GM18505 (cell line): ENCODE measurements around the gene JPT1.

Experiments
- ATAC-seq: cut with Tn5 transposase; IDR thresholded peaks from one replicate; pipeline ENCODE4 v1.9.1; 2021; ENCODE audit not compliant: unreplicated experiment
- POLR2A ChIP-seq: IDR thresholded peaks from 4 replicates; pipeline ENCODE4 v1.6.1; 2011; ENCODE audit warnings: borderline replicate concordance; ENCODE audit not compliant: insufficient read depth, insufficient read length; ENCODE audit errors: extremely low read depth

JPT1 gene

DNA sequence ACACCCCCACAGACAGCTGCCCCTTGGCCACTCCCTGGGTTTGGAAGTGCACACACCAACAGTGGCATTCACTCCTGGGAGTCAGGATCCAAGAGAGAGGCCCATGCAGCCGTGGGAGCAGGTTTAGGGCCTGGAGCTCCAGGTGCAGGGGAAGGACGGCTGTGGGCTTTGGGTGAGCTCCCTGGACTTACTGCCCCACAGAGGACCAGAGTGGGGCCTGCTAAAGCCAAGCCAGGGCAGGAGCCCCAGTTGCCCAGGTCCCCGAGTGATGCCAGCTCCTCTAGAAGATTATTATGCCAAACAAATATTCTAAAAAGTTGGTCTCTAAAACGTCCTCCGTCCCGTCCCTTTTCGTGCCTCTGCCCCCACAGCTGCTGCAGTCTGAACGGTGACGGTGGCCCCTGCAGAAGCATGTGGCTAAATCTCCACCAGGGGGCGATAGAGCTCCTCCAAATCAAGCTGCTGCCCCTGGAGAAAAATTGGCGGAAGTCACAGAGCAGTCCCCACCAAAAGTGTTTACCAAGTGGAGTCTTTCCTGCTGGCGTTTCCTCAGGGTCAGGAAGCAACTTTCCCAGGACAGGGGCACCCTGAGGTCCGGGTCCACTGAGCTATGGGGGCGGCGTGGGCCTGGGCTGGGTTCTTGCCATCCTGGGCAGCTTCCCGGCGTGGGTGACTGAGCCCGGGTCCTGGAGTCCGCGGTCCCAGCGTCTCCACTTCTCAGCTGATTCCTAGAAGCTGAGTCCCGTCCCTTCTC is 40.3 kb downstream of the JPT1 start:
- no peak for TF ChIP-seq POLR2A
- no peak for ATAC-seq

DNA sequence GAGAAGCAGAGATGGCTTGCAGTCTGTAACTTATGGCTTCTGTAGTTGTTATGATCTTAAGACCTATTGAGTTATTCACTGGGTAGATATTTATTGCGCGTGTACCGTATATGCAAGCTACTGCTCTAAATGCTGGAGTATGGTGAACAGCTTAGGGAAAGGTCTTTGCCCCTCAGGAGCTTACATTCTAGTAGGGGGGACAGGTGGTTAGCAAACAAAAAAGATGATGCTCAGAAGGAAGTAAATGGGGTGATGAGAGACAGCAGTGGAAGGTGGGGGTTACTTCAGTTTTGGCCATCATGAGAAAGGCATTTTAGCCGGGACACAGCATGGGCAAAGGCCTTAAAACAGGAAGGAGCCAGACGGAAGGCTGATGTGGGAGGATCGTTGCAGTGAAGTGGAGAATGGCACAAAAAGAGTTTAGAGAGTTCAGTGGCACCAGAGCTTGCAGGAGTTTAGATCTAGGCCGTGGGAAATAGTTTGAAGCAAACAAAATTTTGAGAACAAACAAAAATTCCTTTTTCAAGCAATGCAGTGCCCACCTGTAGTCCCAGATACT is 42.5 kb downstream of the JPT1 start:
- no peak for ATAC-seq
- TF ChIP-seq POLR2A = no peak

DNA sequence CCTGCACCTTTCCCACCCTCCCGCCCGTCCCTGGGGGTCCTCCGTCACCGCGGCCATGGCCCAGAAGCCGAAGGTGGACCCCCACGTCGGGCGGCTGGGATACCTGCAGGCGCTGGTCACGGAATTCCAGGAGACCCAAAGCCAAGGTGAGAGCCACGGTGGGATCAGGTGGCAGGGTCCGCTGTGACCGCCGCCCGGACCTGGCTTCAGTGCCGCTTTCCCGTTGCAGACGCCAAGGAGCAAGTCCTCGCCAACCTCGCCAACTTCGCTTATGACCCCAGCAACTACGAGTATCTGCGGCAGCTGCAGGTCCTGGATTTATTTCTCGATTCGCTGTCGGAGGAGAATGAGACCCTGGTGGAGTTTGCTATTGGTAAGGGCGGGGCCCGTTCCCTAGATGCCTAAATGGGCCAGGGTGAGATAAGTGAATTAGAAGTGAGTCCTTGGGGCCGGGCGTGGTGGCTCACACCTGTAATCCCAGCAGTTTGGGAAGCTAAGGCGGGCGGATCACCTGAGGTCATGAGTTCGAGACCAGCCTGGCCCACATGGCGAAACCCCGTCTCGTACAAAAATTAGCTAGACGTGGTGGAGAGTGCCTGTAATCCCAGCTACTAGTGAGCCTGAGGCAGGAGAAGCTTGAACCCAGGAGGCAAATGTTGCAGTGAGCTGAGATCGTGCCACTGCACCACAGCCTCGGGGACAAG is 43.9 kb downstream of the JPT1 start:
- no peak for TF ChIP-seq POLR2A
- ATAC-seq = no peak

DNA sequence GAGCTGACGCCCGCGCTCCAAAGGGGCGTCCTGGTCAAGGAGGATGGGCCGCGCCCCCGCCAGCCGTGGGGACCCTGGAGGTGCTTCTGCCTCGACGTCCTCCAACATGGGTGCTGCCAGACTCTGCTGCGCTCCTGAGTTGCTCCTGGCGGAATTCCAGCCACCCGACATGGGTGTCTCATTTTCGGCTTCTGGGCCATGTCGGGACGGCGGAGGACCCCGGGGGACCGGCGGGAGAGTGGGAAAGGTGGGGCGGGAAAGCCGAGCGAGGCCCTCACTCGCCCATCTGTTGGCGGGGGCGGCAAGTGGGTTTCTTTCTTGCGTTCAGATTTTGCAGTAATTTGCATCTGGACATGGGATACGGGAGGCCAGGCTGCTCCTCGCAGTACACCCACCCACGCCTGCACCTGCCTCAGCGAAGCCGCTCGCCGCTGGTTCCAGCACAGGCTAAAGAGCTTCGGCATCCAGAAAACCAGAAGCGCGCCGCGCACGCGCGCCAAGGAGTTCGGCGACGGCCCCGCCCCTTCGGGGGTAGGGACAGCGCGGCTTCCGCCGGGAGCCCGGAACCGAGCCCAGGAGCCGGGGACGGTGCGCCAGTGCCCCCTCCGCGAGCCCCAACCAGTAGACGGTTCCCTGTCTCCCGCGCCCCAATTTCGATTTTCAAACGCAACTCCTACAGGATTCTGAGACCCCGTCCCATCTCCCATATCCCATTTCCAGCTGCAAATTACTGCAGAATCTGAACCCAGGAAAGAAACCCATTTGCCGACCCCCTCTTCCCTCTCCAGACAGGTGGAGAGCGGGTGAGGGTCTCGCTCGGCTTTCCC is 44.7 kb downstream of the JPT1 start, which contains the start of gene ARMC7:
ARMC7 (plus strand) TSS at position 563 of the 827 bp plus-strand sequence. CDS start 320 bp downstream, outside the sequence.
- ATAC-seq = peak; percentile 76
- peak; percentile 94 for TF ChIP-seq POLR2A

DNA sequence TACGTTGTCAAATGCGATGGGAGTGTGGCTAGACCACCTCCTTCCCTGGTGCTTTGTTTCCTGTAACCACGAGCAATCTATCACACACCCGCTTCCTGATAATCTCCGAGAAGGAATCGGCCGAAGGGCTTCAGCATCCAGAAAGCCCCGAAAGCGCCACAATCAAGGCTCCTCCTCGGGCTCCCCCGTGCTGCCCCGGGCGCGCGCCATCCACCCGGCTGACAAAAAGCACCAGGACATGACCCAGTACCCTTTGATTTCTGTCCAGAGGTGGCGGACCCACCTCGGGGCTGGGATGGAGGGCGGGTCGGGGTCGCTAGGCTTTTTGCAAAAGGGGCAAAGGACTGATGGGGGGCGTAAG is 45.3 kb downstream of the JPT1 start:
- TF ChIP-seq POLR2A = no peak
- no peak for ATAC-seq

DNA sequence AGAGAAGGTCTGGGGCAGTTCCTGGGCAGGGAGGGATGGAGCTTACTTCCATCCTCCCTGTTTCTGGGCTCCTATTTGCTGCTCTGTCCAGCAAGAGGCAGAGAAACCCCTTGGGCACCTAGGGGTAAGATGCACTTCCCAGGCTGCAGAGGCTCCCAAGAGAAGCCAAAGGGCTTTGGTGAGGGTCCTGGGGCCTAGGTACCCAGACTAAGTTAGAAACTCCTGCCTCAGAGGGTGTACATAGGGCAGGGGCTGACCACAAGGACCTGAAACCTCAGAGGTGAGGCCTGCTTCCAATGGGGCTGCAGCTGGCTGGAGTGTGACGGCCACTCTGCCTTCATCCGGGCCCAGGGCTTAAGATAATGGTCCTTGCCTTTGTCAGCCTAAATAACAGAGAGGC is 46.1 kb downstream of the JPT1 start:
- ATAC-seq = no peak
- TF ChIP-seq POLR2A = no peak

DNA sequence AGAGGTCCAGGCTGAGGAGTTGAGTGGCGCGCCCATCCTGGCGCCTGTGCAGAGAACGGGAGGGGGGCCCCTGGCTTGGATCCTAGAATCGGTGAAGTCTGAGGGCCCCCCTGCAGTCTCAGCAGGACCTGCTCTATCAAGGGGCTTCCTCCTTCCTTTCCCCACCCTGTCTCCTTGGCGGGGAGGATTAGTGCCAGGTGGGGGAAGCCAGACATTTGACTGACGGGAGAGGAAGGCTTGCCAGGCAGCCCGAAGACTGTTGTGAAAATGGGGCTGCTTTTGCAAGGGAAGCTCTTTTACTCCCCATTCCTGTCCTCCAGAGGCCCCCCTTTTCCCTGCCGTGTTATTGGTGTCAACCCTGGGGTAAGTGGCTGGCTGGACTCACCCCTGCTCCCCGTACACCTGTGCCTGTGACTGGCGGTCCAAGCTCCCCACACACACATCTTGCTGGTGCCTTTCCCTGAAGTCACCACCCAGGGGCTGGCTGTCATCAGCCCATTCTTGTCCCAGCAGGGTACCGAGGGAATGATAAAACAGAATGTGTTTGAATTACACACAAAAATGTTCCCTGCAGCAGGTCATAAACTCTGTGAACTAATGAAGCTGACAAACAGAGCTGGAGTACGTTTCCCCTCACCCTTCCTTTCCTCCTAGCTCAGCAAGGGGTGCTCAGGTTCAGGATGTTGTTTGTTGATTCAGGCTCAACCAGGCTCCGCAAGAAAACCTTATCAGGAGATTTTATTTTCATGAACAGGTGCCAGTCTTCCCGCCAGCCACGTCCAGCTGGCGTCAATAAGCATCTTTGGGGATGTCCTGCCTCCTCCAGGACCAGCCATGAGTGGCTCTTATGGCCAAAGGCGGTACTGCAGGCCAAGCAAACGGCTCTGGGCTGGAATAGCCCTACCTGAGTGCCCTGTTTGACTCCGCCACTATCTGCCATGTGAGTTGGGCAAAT is 48.9 kb downstream of the JPT1 start:
- no peak for TF ChIP-seq POLR2A
- ATAC-seq = no peak

DNA sequence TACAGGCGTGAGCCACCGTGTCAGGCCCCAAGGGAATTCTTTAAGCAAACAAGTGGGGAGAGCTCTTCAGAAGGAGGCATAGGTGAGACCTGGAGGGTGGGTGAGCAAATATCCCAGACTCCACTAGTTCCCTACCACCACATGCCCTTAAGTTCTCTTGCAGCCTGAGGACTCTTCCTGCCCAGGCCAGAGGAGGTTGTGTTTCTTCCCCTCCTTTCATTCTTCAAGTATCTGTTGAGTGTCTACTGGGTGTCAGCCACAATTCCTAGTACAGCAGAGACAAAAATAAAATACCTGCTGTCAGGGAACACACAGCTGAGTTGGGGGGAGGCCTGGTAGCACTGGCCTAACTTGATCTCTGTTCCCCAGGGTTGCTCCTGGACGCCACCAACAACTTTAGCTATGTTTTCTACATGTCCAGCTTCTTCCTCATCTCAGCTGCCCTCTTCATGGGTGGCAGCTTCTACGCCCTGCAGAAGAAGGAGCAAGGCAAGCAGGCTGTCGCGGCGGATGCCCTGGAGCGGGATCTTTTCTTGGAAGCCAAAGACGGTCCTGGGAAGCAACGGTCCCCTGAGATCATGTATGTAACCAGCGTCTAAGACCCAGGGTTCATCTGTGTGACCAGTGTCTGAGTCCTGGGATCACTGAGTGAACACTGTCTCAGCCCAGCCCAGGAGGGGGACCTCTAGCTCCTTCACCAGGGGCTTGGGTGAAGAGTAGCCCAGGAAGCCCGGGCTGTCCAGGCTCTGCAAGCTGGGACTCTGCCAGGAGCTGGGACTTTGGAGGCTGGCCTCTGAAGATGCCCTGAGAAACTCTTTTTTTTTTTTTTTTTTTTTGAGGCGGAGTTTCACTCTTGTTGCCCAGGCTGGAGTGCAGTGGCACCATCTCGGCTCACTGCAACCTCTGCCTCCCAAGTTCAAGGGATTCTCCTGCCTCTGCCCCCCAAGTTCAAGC is 50.4 kb downstream of the JPT1 start:
- no peak for ATAC-seq
- TF ChIP-seq POLR2A = no peak

DNA sequence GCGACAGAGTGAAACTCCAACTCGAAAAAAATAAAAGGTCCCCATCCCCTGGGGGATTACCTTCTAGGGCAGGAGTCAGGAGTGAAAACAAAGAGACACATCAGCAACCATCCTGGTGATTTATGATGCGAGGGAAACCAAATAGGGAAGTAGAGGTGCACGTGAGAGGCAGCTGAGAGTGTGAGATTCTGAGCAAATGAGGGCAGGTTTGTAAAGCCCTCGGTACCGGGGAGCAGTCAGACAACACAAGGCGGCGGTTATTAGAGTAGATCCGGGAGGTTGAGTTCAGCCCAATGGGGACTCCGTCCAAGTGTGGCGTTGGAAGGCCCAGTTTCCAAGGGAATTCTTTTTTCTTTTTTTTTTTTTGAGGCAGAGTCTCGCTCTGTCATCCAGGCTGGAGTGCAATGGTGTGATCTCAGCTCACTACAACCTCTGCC is 51.9 kb downstream of the JPT1 start:
- ATAC-seq = no peak
- TF ChIP-seq POLR2A = no peak

DNA sequence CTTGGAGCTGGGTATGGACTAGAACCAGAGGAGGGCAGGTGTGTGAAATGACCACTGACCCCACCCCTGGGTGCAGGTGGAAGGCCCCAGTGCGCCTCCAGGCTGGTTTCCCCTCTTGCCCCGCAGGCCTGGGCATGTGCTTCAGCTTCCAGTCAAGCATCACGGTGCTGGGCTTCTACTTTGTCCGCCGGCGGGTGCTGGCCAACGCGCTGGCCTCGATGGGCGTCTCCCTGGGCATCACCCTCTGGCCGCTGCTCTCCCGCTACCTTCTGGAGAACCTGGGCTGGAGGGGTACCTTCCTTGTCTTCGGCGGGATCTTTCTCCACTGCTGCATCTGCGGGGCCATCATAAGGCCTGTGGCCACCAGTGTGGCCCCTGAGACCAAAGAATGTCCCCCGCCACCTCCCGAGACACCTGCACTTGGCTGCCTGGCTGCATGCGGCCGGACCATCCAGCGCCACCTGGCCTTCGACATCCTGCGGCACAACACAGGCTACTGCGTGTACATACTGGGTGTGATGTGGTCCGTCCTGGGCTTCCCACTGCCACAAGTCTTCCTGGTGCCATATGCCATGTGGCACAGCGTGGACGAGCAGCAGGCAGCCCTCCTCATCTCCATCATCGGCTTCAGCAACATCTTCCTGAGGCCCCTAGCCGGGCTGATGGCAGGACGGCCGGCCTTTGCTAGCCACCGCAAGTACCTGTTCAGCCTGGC is 54.3 kb downstream of the JPT1 start:
- ATAC-seq = no peak
- no peak for TF ChIP-seq POLR2A

DNA sequence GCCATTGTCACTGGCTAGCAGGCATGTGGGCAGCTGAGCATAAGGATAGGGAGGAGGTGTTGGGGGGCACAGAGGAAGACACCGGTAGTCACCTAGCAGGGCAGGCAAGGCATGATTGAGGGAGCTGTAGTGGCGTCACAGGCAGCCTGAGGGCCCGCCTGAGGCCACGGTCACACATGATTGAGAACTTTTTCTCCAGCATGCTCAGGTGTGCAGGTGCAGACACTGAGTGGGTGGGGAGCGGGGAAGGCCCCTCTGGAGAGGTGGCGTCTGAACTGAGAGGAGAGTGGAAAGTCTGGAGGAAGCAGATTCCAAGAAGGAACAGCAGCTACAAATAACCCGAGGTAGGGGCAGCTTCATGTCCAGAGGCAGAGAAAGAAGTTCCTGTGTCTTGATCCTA is 55.5 kb downstream of the JPT1 start:
- TF ChIP-seq POLR2A = no peak
- no peak for ATAC-seq

DNA sequence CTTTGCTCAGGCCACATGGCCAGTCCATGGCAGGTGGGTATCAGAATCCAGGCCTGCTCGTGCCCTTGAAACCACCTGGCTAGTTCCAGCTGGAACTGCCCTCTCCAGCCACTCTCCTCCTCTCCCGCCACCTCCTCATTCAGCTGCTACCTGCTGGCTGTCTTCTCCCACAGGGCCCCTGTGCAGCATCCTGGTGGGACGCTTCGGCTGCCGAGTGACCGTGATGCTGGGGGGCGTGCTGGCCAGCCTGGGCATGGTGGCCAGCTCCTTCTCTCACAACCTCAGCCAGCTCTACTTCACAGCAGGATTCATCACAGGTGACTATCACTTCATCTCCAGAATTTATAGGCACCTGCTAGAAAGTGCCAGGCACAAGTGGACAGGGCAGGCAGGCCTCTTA is 56.4 kb downstream of the JPT1 start:
- TF ChIP-seq POLR2A = no peak
- ATAC-seq = no peak
